H1 (cell line): ENCODE measurements around the gene SCCPDH. TPM values are rescaled to one million over a fixed set of nuclear protein-coding genes. Genes with fewer than 3 reads are reported as not detected.

Source experiments
- GTF2F1 ChIP-seq: IDR thresholded peaks from 2 replicates; pipeline ENCODE4 v1.6.1; 2012; ENCODE audit warnings: low read depth, low read length, improper control_type of control experiment, borderline replicate concordance
- RXRA ChIP-seq: IDR thresholded peaks from 2 replicates; pipeline ENCODE4 v1.6.1; 2011; ENCODE audit warnings: low read depth, mild to moderate bottlenecking, low read length, moderate library complexity; ENCODE audit not compliant: insufficient read depth
- polyA plus RNA-seq, 7 experiments: library from polyadenylated mRNA; depleted of rRNA in 3 of 7; stranded (reverse) in 5 of 7; unstranded in 2 of 7; fragments of >200 nt in 5 of 7; fragments of 200-250 nt in 2 of 7; gene quantifications; 1 replicate in 5 of 7; 2 replicates in 1 of 7; 4 replicates in 1 of 7; pipeline versions ENCODE4 v1.2.1 to v1.2.3, GENCODE V29; 2011 to 2013; ENCODE audit warnings: missing spikeins in 2 of 7, mixed read lengths in 2 of 7
- total RNA-seq: library from RNA; stranded (reverse); fragmentation: NEBNext Ultra II Directional; extraction: Animal tissue kit (Norgen Biotek cat#: 25700); gene quantifications from 2 replicates; pipeline ENCODE4 v1.2.1, GENCODE V29; 2021

Gene SCCPDH
- total and polyA plus RNA-seq, 2 of the 8 experiments (the other 6 are each of a cell fraction or from before 2014, with no cell fraction given), result 9.5 to 17.0 TPM

DNA sequence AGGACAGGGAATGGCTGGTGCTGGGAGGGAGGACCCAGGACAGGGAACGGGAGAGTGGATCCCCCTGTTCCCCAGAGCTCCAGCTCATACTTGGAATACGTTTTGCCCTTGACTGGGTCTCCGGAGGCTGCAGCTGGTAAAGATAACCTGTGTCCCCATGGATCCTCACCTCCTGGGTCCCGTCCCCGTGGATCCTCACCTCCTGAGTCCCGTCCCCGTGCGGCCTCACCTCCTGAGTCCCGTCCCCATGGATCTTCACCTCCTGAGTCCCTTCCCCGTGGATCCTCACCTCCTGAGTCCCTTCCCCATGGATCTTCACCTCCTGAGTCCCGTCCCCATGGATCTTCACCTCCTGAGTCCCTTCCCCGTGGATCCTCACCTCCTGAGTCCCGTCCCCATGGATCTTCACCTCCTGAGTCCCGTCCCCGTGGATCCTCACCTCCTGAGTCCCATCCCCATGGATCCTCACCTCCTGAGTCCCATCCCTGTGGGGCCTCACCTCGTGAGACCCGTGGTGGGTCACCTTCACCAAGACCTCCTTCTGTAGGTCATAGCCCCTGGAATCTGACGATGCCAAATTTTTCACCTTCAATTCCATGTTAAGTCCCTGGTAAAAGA, 61.4 kb downstream of the SCCPDH start (continued):
- no peak for TF ChIP-seq GTF2F1
- no peak for TF ChIP-seq RXRA
